ENCODE results near the gene RBMS3. TPM values are rescaled to one million over a fixed set of nuclear protein-coding genes. Genes with fewer than 3 reads are reported as not detected.

RBMS3 gene
- total RNA-seq, 1 experiment from 2014 or later, result 8.7 TPM

GRCh38 chr3:29513236-29513635 lies 232.4 kb downstream of the RBMS3 start:
- H3K27ac Mint-ChIP-seq, result peak overlapping the region; percentile 61

More at GRCh38 chr3:29513236-29513635, 232.4 kb downstream of the RBMS3 start:
- POLR2A ChIA-PET, result no interaction called here
- TF ChIP-seq ELF4 (CRISPR knock-in tag; IDR thresholded peaks at IDR 0.05; ENCODE audit: low read depth) (no peak), OVOL2 (CRISPR knock-in tag; IDR thresholded peaks at IDR 0.05; ENCODE audit: borderline replicate concordance) (no peak), ESRRA (CRISPR knock-in tag; IDR thresholded peaks at IDR 0.05; ENCODE audit: borderline replicate concordance) (no peak), RORB (CRISPR knock-in tag; IDR thresholded peaks at IDR 0.05) (no peak), PRDM15 (CRISPR knock-in tag; IDR thresholded peaks at IDR 0.05) (no peak), TEAD1 (CRISPR knock-in tag; IDR thresholded peaks at IDR 0.05) (no peak), ZNF425 (CRISPR knock-in tag; conservative IDR thresholded peaks at IDR 0.05) (no peak), GABPB1 (CRISPR knock-in tag; IDR thresholded peaks at IDR 0.05) (no peak), USF1 (CRISPR knock-in tag; IDR thresholded peaks at IDR 0.05) (no peak), ZNF232 (CRISPR knock-in tag; IDR thresholded peaks at IDR 0.05) (no peak), ZSCAN18 (CRISPR knock-in tag; IDR thresholded peaks at IDR 0.05) (no peak), GTF2I (CRISPR knock-in tag; conservative IDR thresholded peaks at IDR 0.05) (no peak), NR1H2 (CRISPR knock-in tag; IDR thresholded peaks at IDR 0.05) (no peak)
- TF ChIP-seq, protein P1, sequence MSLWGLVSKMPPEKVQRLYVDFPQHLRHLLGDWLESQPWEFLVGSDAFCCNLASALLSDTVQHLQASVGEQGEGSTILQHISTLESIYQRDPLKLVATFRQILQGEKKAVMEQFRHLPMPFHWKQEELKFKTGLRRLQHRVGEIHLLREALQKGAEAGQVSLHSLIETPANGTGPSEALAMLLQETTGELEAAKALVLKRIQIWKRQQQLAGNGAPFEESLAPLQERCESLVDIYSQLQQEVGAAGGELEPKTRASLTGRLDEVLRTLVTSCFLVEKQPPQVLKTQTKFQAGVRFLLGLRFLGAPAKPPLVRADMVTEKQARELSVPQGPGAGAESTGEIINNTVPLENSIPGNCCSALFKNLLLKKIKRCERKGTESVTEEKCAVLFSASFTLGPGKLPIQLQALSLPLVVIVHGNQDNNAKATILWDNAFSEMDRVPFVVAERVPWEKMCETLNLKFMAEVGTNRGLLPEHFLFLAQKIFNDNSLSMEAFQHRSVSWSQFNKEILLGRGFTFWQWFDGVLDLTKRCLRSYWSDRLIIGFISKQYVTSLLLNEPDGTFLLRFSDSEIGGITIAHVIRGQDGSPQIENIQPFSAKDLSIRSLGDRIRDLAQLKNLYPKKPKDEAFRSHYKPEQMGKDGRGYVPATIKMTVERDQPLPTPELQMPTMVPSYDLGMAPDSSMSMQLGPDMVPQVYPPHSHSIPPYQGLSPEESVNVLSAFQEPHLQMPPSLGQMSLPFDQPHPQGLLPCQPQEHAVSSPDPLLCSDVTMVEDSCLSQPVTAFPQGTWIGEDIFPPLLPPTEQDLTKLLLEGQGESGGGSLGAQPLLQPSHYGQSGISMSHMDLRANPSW (CRISPR knock-in tag; conservative IDR thresholded peaks at IDR 0.05; ENCODE audit: low read depth), result no peak
- Mint-ChIP-seq H3K9me3 (peaks cover 10% of the 10 kb centered on the region; the same call in 1 of the 2 replicates), H3K27me3 (ENCODE audit: low read depth) (no peaks in the 10 kb centered on the region), H3K4me1 (peaks cover 29% of the 10 kb centered on the region), H3K36me3 (no peaks in the 10 kb centered on the region), H3K4me3 (no peak overlapping the region)
- CTCF ChIA-PET, result no interaction called here
- no peak for ATAC-seq
- DNase-seq (ENCODE audit: low spot score), result no peak

Measured in WTC11 (cell line).